Measurements from ENCODE around the gene OR10K1. TPM values are rescaled to one million over a fixed set of nuclear protein-coding genes. Genes with fewer than 3 reads are reported as not detected.

The OR10K1 gene
- polyA plus RNA-seq, 2 of the 4 experiments (the other 2 are of a cell fraction) = not detected

- DNase-seq (ENCODE audit: low read depth in 1 of 2, low spot score in 1 of 2) = no peak
- no peak for FAIRE-seq
- POLR2A ChIA-PET = no interaction called here
- no peaks in the 10 kb centered on the region for H3K9me3 ChIP-seq
- CTCF ChIA-PET = no interaction called here
- no peak overlapping the region for H3K4me3 ChIP-seq
- H3K4me1 ChIP-seq = no peaks in the 10 kb centered on the region
- no peak overlapping the region for H3K4me2 ChIP-seq
- H3K27ac ChIP-seq = no peak overlapping the region
- TF ChIP-seq ATOH8 (CRISPR knock-in tag; IDR thresholded peaks at IDR 0.05; ENCODE audit: low read depth) (no peak), ZNF302 (CRISPR knock-in tag; IDR thresholded peaks at IDR 0.05) (no peak)
- no peak for ATAC-seq
- WGBS (ENCODE audit: missing lambda C conversion rate) = 2% methylated on average over 4 of the region's 4 CpGs
These were observed 16.3 kb upstream of the OR10K1 start for GRCh38 chr1:158445376-158445775.

GRCh38 chr1:158454537-158454936, 7.1 kb upstream of the OR10K1 start:
- no peak for FAIRE-seq
- 0% methylated on average over 1 of the region's 1 CpG for WGBS (ENCODE audit: missing lambda C conversion rate)
- TF ChIP-seq FOSB (CRISPR knock-in tag; IDR thresholded peaks at IDR 0.05) (no peak), JUNB (IDR thresholded peaks at IDR 0.05) (no peak), PBX3 (IDR thresholded peaks at IDR 0.05) (no peak), ELK1 (IDR thresholded peaks at IDR 0.05; ENCODE audit: low read depth, low read length) (no peak), MAFK (IDR thresholded peaks at IDR 0.05; ENCODE audit: partially characterized antibody) (peak; percentile 38), KDM1A (IDR thresholded peaks at IDR 0.05; ENCODE audit: low read depth) (no peak)

GRCh38 chr1:158457246-158457645, 4.4 kb upstream of the OR10K1 start:
- no peak for ATAC-seq
- no peaks in the 10 kb centered on the region for H3K9me3 ChIP-seq
- no peak overlapping the region for H3K4me2 ChIP-seq
- POLR2A ChIA-PET = no interaction called here
- CTCF ChIA-PET = no interaction called here
- H3K4me1 ChIP-seq = no peaks in the 10 kb centered on the region
- no peak overlapping the region for H3K4me3 ChIP-seq
- TF ChIP-seq EHF (CRISPR knock-in tag; IDR thresholded peaks at IDR 0.05) (no peak), PHF8 (IDR thresholded peaks at IDR 0.05; ENCODE audit: borderline replicate concordance, low read depth) (no peak), USF2 (IDR thresholded peaks at IDR 0.05) (no peak), SREBF2 (IDR thresholded peaks at IDR 0.05) (no peak), HDAC2 (IDR thresholded peaks at IDR 0.05) (no peak), POLR2A (IDR thresholded peaks at IDR 0.05; ENCODE audit: low read length) (no peak), TP53 (CRISPR knock-in tag; IDR thresholded peaks at IDR 0.05) (no peak), MAX (IDR thresholded peaks at IDR 0.05) (no peak), CBX2 (IDR thresholded peaks at IDR 0.05; ENCODE audit: borderline replicate concordance, low read depth) (no peak), ZC3H11A (IDR thresholded peaks at IDR 0.05) (no peak), RCOR1 (IDR thresholded peaks at IDR 0.05; ENCODE audit: low read depth, low read length) (no peak), ZFP36 (IDR thresholded peaks at IDR 0.05; ENCODE audit: borderline replicate concordance, partially characterized antibody) (no peak), FOXS1 (CRISPR knock-in tag; IDR thresholded peaks at IDR 0.05) (no peak)
- no peak for DNase-seq (ENCODE audit: low read depth in 1 of 2, low spot score in 1 of 2)
- no peak for FAIRE-seq
- H3K27ac ChIP-seq = no peak overlapping the region

More at GRCh38 chr1:158454537-158454936, 7.1 kb upstream of the OR10K1 start:
- Histone ChIP-seq H3K9me3 (no peaks in the 10 kb centered on the region), H3K4me2 (no peak overlapping the region), H3K4me1 (no peaks in the 10 kb centered on the region), H3K27ac (no peak overlapping the region), H3K4me3 (no peak overlapping the region)
- DNase-seq (ENCODE audit: low read depth in 1 of 2, low spot score in 1 of 2) = no peak
- ATAC-seq = no peak
- ChIA-PET CTCF (no interaction called here), POLR2A (no interaction called here)

Data from A549 (cell line).